Activated T-cell treated with anti-CD3 and anti-CD28 coated beads for 1 hour (primary cell): Measurements from ENCODE around the gene PCSK5.

Source experiments
- DNase-seq: peaks from one replicate; pipeline ENCODE4 v3.0.0-alpha.2; 2020; ENCODE audit warnings: low read depth

Gene PCSK5

GRCh38 chr9:76396597-76396996 is 506.1 kb downstream of the PCSK5 start:
- DNase-seq = no peak

- no peak for DNase-seq
Measured at GRCh38 chr9:76399856-76400255, 509.4 kb downstream of the PCSK5 start.

DNA sequence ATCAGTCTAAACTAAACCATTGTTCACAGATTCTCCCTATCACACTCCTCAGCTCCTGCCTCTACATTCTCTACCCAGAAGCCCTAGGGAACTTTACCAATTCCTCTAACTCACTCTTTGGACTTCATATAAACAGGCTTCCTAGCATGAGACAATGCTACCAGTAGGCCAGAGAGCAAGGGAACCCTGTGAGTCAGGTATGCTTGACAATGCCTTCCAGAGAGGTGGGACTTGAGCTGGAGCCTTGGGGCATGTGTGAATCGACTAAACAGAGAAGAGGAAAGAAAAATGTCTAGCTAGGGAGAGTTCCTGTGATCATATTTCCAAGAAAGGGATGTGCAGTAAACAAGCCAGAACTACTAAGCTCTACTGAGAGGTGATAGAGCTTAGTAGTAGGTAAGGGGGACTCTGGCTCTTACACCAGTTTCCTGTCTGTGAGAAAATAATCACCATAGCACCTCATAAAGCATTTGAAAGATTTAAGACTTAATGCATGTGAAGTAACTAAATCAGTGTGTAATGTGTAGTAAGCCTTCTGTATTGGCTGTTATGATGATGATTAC is 510.1 kb downstream of the PCSK5 start:
- no peak for DNase-seq

DNA sequence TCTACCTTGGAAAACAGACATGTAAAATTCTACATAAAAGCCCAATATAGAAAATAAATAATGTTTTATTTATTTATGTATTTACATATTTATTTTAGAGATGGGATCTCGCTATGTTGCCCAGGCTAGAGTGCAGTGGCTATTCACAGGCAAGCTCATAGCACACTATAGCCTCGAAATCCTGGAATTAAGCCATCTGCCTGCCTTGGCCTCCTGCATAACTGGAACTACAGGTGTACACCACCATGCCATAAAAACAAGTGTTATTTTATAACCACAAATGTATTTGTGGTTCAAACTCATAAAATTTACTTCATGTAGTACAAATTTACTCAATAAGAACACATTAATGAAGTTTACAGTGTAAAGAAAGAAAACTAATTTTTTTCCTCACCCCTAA is 510.7 kb downstream of the PCSK5 start:
- DNase-seq = no peak

DNA sequence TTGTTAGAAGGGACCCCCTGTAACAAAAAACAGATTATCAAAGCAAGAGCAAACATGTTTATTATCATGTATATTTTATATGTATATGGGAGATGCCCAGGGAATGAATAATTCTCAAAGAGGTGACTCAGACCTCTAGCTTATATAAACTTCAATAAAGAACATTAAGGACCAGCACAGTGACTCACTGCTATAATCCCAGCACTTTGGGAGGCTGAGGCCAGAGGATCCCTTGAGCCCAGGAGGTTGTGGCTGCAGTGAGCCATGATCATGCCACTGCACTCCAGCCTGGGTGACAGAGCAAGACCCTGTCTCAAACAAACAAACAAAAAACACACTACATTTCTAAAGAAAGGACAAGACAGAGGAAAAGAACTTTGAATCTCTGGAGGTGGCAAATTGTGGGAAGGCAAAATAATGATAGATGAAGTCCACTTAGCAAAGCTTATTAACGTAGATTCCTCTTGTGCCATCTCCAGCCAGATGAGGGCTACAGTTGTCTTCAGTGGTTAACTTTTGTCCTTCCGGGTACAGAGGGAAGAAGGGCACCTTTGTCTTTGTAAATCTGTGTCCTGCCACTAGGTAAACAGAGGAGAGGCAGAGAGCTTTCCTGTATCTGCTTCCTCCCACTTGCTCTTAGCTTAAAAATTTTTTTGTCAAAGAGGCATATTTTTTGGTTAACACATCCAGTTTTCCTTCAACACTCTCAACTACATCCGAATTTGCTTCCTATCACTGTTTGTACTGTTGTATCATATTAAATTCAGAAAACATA is 511.3 kb downstream of the PCSK5 start:
- DNase-seq = no peak

- DNase-seq = no peak
Measured at GRCh38 chr9:76403352-76403751, 512.9 kb downstream of the PCSK5 start.

DNA sequence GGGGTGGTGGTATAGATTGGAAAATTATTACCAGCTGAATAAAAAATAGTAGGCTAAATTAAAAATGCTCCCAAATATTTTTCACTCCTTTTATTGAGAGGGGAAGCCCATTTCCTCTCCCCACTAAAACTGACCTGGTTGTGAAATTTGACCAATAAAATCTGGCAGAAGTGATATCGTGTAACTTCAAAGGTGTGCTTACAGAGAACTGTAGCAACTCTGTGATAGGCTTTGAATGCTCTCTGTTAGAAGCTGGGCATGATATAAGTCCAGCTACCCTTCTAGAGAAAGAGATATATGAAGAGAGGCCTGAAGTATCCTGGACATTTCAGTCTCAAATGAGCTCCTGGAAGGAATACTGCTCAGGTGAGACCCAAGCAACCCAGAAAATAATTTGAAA is 513.9 kb downstream of the PCSK5 start:
- DNase-seq = no peak

- no peak for DNase-seq
Measured at GRCh38 chr9:76405340-76405739, 514.9 kb downstream of the PCSK5 start.

DNA sequence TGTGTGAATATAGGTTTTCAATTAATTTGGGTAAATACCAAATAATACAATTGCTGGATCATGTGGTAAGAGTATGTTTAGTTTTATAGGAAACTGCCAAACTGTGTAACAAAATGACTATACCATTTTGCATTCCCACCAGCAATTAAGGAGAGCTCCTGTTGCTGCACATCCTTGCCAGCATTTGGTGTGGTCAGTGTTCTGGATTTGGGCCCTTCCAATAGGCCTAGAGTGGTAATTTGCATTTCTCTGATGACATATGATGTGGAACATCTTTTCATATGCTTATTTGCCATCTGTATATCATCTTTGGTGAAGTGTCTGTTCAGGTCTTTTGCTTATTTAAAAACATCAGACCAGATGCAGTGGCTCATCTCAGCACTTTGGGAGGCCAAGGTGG is 515.4 kb downstream of the PCSK5 start:
- DNase-seq = no peak
